ENCODE data around the gene PCSK7. TPM values are rescaled to one million over a fixed set of nuclear protein-coding genes. Genes with fewer than 3 reads are reported as not detected.

Gene PCSK7
- total and polyA plus RNA-seq, 10 of the 15 experiments (the other 5 are each of a cell fraction or from before 2014, with no cell fraction given): 5.5 to 81.5 (median 51.6) TPM

DNA sequence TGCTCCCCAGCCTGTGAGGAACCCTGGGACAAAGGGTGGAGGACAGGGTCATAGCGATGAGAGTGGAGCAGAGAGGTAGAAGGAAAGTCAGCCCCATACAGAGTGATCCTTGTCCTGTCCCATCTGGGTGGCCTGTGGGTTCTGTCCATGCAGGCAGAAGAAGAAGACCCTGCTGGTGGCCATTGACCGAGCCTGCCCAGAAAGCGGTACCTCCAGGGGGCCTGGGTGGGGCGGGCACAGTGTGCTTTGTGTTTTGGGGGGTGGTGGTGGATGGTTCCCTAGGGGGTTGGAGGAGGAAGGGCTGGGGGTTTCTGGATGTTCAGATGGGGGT, 45.5 kb downstream of the PCSK7 start:
- Histone ChIP-seq H2AFZ (ENCODE audit: control insufficient read depth, low read depth, low read length) (no peak overlapping the region; the same call in 1 of the 2 replicates), H3K4me2 (ENCODE audit: control insufficient read depth, insufficient read depth) (peak overlapping the region; percentile 71), H3K9ac (ENCODE audit: control insufficient read depth, insufficient read depth, low read length) (peak overlapping the region; percentile 53), H3K27ac (ENCODE audit: control insufficient read depth, insufficient read depth) (peak overlapping the region; percentile 90), H3K36me3 (ENCODE audit: control insufficient read depth in 2 of 2, insufficient read depth in 2 of 2, low read length in 1 of 2) (peaks cover 6 to 10% of the 10 kb centered on the region in 2 experiments), H4K20me1 (ENCODE audit: control insufficient read depth, insufficient read depth) (no peaks in the 10 kb centered on the region), H3K4me1 (ENCODE audit: control insufficient read depth, insufficient read depth, low read length) (peaks cover 37% of the 10 kb centered on the region), H3K27me3 (replicated peaks in 1 of 2; ENCODE audit: control insufficient read depth in 2 of 2, insufficient read depth in 2 of 2, low read length in 1 of 2) (no peaks in the 10 kb centered on the region), H3K9me3 (replicated peaks; ENCODE audit: control insufficient read depth, insufficient read depth, low read length) (no peaks in the 10 kb centered on the region), H3K4me3 (no peak overlapping the region; the same call in 1 of the 2 replicates), H3K79me2 (ENCODE audit: control insufficient read depth, insufficient read depth, low read length) (no peaks in the 10 kb centered on the region)
- TF ChIP-seq, protein P1, sequence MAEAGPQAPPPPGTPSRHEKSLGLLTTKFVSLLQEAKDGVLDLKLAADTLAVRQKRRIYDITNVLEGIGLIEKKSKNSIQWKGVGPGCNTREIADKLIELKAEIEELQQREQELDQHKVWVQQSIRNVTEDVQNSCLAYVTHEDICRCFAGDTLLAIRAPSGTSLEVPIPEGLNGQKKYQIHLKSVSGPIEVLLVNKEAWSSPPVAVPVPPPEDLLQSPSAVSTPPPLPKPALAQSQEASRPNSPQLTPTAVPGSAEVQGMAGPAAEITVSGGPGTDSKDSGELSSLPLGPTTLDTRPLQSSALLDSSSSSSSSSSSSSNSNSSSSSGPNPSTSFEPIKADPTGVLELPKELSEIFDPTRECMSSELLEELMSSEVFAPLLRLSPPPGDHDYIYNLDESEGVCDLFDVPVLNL (IDR thresholded peaks at IDR 0.05; ENCODE audit: low read depth, low read length): no peak
- TF ChIP-seq SP1 (IDR thresholded peaks at IDR 0.05; ENCODE audit: low read depth, low read length) (no peak), ETV6 (conservative IDR thresholded peaks at IDR 0.05 in 1 of 2, IDR thresholded peaks at IDR 0.05 in 1 of 2; ENCODE audit: borderline replicate concordance in 1 of 2, low read depth in 1 of 2) (no peak), NFXL1 (IDR thresholded peaks at IDR 0.05; ENCODE audit: borderline replicate concordance) (no peak), MXI1 (IDR thresholded peaks at IDR 0.05; ENCODE audit: low read depth, low read length) (no peak), NBN (IDR thresholded peaks at IDR 0.05) (no peak), TAF1 (IDR thresholded peaks at IDR 0.05; ENCODE audit: borderline replicate concordance, low read depth, low read length) (no peak), MEF2B (IDR thresholded peaks at IDR 0.05; ENCODE audit: partially characterized antibody, poor library complexity, severe bottlenecking) (no peak), CHD1 (IDR thresholded peaks at IDR 0.05; ENCODE audit: low read depth, low read length) (no peak), YY1 (IDR thresholded peaks at IDR 0.05; ENCODE audit: low read depth, low read length) (no peak), ATF7 (IDR thresholded peaks at IDR 0.05; ENCODE audit: low read depth) (no peak), STAT1 (conservative IDR thresholded peaks at IDR 0.05) (no peak), KLF5 (IDR thresholded peaks at IDR 0.05; ENCODE audit: partially characterized antibody) (no peak), SMARCA5 (IDR thresholded peaks at IDR 0.05) (no peak)
- TF ChIP-seq, protein P2, sequence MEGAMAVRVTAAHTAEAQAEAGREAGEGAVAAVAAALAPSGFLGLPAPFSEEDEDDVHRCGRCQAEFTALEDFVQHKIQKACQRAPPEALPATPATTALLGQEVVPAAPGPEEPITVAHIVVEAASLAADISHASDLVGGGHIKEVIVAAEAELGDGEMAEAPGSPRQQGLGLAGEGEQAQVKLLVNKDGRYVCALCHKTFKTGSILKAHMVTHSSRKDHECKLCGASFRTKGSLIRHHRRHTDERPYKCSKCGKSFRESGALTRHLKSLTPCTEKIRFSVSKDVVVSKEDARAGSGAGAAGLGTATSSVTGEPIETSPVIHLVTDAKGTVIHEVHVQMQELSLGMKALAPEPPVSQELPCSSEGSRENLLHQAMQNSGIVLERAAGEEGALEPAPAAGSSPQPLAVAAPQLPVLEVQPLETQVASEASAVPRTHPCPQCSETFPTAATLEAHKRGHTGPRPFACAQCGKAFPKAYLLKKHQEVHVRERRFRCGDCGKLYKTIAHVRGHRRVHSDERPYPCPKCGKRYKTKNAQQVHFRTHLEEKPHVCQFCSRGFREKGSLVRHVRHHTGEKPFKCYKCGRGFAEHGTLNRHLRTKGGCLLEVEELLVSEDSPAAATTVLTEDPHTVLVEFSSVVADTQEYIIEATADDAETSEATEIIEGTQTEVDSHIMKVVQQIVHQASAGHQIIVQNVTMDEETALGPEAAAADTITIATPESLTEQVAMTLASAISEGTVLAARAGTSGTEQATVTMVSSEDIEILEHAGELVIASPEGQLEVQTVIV (IDR thresholded peaks at IDR 0.05; ENCODE audit: borderline replicate concordance, partially characterized antibody): no peak
- TF ChIP-seq, protein P3, sequence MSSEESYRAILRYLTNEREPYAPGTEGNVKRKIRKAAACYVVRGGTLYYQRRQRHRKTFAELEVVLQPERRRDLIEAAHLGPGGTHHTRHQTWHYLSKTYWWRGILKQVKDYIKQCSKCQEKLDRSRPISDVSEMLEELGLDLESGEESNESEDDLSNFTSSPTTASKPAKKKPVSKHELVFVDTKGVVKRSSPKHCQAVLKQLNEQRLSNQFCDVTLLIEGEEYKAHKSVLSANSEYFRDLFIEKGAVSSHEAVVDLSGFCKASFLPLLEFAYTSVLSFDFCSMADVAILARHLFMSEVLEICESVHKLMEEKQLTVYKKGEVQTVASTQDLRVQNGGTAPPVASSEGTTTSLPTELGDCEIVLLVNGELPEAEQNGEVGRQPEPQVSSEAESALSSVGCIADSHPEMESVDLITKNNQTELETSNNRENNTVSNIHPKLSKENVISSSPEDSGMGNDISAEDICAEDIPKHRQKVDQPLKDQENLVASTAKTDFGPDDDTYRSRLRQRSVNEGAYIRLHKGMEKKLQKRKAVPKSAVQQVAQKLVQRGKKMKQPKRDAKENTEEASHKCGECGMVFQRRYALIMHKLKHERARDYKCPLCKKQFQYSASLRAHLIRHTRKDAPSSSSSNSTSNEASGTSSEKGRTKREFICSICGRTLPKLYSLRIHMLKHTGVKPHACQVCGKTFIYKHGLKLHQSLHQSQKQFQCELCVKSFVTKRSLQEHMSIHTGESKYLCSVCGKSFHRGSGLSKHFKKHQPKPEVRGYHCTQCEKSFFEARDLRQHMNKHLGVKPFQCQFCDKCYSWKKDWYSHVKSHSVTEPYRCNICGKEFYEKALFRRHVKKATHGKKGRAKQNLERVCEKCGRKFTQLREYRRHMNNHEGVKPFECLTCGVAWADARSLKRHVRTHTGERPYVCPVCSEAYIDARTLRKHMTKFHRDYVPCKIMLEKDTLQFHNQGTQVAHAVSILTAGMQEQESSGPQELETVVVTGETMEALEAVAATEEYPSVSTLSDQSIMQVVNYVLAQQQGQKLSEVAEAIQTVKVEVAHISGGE (CRISPR knock-in tag; IDR thresholded peaks at IDR 0.05): no peak
- ChIA-PET CTCF (interaction anchor here (0.6 to 10.3 kb wide), 4 partner anchors 25 to 448 kb away, joined by 4 to 422 read pairs (median 4); partner anchors contain the start of genes PCSK7 and RNF214), SMC1A (ENCODE audit: uncharacterized antibody, unreplicated experiment) (interaction anchor here (1.1 to 1.8 kb wide), 2 partner anchors 40 to 44 kb away, joined by 3 to 11 read pairs; no protein-coding TSS in a partner anchor), RAD21 (ENCODE audit: unreplicated experiment) (interaction anchor here (1.2 kb wide), 1 partner anchor 40 kb away, joined by 3 read pairs; no protein-coding TSS in a partner anchor), POLR2A (no interaction called here)
- DNase-seq (ENCODE audit: low read depth, low spot score): no peak
- no peak for ATAC-seq
- 89% methylated on average over 4 of the region's 4 CpGs for WGBS (ENCODE audit: insufficient coverage, insufficient replicate concordance, low lambda C conversion rate, missing lambda C conversion rate)
- intact Hi-C loops (cut with micrococcal nuclease; ENCODE audit: unreplicated experiment) (no loop called here), in situ Hi-C loops (cut with MboI) (no loop called here)
- BruUV-seq (replicated peaks): no TSS peak
- FAIRE-seq: no peak

Measured in GM12878 (cell line).